Occipital lobe (tissue), 2 donors: Measurements from ENCODE around the gene TMEM263. TPM values are rescaled to one million over a fixed set of nuclear protein-coding genes. Genes with fewer than 3 reads are reported as not detected.
"Not testable (repeated sequence)": the region's sequence is repeated elsewhere in the genome, so short reads cannot be mapped to it uniquely, and the experiment has no call there.

Source experiments
- DNase-seq: peaks from one replicate; lab custom pipeline; 2025; lab: John Stamatoyannopoulos, UW
- total RNA-seq: library from RNA; depleted of rRNA; stranded (reverse); fragments of >200 nt; gene quantifications from one replicate; pipeline ENCODE4 v1.2.3, GENCODE V29; 2014

The TMEM263 gene
- total RNA-seq, 1 donor from 2014 or later: 44.6 TPM

DNA sequence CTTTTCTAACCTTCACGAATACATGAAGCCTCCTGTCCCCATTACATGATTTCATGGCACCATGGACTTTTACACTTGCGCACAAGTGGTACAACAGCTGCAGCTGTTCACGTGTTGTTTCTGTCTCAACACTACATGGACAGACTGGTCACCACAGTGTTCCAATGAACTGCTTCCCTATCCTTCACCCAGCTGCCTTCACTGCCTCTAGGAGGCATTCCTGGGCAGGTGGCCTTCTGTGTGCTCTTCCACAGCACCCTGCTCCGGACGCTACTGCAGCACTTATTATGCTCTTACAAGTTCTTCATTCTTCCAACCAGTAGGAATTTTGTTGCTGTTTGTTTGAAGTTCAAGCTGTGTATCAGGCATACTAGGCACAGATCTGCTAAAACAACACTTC lies 29.8 kb downstream of the TMEM263 start:
- DNase-seq: no peak

DNA sequence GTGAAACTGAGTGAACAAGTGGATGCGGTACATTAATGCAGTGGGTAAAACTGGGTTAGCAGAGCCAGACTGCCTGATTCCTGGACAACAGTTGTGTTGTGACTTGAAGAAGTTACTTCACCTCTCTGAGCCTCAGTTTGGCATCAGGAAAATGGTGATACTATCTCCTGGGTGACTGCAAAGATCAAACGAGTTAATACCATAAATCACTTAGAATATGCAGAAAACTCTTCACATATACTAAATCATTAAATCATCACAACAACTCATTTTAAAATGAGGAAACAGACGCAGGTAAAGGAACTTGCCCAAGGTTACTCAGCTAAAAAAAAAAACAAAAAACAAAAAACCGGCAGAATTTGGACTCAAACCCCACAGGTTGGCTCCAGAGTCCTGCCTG lies 30.4 kb downstream of the TMEM263 start:
- DNase-seq: no peak

DNA sequence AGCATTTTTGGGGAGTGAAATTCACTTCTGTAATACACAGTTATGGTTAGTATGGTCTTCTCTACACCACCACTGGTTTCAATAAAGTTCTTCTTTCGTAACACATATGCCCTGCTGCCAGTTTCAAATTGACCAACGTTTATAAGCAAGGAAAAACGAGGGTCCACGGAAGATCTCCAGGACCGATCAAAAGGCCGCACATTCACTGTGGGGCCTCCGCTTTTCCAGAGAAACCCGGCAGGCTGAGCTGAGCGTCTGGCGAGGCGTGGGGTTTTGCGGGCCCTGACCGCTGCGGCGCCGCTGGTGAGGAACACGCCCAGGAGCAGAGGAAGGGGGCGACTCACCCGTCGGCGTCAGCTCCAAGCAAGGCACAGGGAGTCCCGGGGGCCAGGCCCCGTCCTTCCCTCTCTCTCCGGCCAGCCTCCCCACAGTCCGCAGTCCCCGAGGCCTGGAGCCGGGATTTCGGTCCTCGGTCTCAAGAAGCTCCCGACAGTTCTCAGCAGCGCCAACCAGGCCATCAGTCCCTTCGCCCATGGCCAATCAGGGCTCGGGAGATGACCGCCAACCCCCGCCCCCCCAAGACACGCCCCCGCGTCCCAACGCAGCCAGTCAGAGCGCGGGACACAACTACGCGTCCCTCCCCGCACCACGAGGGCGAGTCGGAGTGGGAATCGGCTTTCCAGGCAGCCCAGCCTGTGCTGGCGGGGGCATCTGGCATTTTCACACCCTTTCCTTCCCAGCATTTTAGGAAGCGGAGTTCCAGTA lies 31.1 kb downstream of the TMEM263 start, which contains the start of gene MTERF2:
MTERF2 (minus strand) TSS at position 522 of the 765 bp plus-strand sequence. CDS start 8,432 bp downstream, outside the sequence.
- peak; percentile 95 for DNase-seq

DNA sequence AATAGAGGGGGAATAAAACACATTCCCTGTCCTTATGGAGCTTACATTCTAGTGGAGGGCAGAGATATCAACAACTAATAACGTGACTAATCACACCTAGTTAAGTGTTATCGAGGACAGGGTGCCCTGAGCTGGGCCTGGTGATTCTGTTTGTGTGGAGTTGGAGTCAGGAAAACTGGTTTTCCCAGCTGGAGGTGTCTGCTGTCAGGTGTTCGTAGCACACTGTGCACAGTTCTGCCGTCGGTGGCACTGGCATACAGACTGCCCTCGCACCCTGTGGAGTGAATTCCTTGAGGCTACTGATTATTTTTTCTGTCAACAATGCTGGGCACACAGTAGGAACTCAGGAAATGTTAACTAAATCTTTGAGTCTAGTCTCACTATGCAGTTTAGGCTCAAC lies 32.1 kb downstream of the TMEM263 start:
- DNase-seq: no peak

DNA sequence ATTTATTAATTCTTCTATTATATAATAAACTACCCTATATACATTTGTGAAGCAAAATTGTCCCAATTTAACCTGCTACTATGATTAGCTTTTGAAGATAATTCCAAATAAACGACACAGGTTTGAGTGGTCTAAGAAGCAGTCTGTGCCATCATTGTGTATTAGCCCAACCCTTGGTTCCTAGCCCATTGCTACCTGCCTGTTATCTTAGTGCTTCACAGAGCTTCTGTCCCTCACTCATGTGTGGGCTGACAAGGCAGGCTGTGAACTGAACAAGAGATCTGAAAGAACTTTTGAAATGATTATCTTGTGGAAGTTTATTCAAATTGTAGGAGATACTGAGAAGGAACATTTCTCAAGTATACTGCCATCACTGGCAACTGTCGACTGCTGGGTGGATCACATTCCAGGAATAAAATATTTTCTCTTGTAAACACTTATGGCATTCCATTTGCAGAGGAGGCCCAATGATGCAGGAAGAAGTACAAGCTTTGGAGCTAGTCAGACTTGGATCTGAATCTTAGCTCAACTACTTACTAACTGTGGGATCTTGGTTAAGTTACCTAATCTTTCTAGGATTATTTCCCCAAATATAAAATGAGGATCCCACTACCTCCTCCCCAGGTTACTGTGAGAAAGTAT lies 39.0 kb downstream of the TMEM263 start:
- no peak for DNase-seq

DNA sequence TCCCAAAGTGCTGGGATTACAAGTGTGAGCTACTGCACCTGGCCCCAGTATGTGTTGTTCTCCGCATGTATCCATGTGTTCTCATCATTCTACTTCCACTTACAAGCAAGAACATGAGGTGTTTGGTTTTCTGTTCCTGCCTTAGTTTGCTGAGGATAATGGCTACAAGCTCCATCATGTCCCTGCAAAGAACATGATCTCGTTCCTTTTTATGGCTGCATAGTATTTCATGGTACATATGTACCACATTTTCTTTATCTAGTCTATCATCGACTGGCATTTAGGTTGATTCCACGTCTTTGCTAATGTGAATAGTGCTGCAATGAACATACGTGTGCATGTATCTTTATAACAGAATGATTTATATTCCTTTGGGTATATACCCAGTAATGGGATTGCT lies 40.4 kb downstream of the TMEM263 start:
- not testable (repeated sequence) for DNase-seq

DNA sequence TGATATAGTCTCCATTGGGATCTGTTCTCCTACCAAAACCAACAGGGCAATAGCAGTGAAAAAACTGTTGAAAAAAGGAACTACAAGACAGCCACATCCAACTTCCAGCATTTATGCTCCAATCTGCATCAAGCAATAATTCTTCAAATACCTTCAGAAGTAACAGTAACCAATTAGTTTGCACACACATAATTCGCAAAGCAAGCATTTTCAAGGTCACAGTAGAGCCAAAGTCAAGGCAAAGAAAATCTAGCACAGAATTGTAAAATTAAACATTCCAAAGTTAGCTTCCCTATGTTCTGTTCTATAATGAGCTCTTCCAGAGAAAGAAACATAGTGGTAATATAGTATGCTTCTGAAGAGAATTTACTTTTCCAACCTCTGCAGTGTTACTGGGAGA lies 42.2 kb downstream of the TMEM263 start:
- DNase-seq: no peak

DNA sequence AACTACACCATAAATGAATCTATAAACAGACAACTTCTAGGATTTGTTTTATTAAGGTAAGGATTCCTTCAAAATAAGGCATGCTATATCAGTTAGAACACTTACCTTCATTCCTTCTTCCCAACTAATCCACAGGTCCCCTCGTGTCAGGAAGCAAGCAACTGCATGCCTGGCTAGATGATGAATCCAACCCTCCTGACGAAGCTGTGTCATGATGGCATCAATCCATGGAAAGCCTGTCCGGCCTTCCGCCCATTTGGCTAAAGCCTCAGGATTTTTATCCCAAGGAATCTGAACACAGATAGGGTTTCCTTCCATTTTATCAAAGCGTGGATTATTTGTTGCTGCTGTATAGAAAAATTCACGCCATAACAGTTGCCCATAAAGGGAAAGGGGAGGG lies 43.7 kb downstream of the TMEM263 start:
- DNase-seq: no peak

DNA sequence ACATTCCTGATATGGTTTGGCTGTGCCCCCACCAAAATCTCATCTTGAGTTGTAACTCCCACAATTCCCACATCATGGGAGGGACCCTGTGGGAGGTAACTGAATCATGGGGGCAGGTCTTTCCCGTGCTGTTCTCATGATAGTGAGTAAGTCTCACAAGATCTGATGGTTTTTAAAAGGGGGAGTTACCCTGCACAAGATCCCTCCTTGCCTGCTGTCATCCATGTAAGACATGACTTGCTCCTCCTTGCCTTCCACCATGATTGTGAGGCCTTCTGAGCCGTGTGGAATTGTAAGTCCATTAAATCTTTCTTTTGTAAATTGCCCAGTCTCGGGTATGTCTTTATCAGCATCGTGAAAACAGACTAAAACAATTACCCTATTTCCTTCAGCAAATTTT lies 47.0 kb downstream of the TMEM263 start:
- DNase-seq: not testable (repeated sequence)

DNA sequence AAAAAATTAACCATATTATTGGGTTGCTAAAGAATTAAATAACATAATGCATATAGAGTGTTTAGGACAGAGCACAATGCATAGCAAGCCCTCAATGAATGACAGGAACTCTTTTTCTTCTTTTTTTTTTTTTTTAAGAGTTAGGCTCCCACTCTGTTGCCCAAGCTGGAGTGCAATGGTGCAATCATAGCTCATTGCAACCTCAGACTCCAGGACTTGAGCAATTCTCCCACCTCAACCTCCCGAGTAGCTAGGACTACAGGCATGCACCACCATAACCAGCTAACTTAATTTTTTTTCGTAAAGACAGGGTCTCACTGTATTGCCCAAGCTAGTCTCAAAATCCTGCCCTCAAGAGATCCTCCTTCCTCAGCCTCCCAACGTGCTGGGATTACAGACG lies 51.7 kb downstream of the TMEM263 start:
- DNase-seq: no peak

DNA sequence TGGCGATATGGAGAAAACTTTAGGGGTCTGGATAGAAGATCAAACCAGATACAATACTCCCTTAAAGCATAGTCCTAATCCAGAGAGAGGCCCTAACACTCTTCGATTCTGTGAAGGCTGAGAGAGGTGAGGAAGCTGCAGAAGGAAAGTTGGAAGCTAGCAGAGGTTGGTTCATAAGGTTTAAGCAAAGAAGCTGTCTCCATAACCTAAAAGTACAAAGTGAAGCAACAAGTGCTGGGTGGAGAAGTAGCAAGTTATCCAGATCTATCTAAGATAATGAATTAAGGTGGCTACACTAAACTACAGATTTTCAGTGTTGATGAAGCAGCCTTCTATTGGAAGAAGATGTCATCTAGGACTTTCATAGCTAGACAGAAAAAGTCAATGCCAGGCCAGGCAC lies 55.8 kb downstream of the TMEM263 start:
- DNase-seq: no peak

DNA sequence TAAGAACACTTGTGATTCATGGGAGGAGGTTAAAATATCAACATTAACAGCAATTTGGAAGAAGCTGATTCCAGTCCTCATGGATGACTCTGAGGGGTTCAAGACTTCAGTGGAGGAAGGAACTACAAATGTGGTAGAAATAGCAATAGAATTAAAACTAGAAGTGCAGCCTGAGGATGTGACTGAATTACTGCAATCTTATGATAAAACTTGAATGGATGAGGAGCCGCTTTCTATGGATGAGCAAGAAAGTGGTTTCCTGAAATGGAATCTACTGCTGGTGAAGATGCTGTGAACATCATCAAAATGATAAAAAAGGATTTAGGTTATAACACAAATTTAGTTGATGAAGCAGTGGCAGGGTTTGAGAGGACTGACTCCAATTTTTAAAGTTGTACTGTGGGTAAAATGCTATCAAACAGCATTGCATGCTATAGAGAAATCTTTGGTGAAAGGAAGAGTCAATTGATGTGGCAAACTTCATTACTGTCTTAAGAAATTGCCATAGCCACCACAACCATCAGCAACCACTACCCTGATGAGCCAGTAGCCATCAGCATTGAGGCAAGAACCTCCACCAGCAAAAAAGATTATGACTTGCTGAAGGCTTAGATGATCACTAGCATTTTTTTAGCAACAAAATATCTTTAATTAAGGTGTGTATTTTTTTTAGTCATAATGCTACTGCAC lies 57.2 kb downstream of the TMEM263 start:
- DNase-seq: no peak

DNA sequence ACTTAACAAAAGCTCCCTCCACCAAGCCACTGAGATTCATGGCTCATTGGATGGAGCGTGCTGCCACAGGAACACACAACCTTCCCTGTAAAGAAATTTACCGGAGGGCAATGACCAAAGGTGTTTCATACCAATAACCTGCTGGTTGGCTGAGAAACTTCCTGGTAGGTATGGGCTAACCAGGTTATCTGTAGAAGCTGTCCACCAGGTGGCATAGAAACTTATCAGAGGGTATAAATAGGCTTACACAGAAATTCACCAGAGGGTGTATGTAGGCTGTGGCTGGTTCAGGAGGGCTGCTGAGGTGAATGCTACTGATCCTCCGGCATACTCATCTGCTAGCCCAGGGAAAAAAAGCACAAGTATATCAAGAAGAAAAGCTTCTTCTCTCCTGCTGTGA lies 58.3 kb downstream of the TMEM263 start:
- no peak for DNase-seq

DNA sequence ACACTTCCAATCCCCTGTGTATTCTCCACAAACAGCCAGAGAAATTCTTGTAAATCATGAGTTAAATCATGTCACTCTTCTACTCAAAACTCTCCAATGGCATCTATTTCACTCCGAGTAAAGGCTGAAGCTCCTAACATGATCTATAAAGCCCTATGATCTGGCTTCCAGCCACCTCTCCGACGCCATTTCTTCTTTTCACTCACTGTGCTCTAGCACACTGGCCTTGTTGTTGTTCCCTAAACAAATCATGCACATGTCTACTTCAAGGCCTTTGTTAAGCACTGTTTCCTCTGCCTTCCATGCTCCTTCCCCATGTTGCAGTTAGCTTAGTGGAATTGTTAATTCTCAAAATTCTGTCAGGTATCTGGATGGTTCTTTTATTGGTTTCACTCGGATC lies 61.3 kb downstream of the TMEM263 start:
- DNase-seq: no peak

DNA sequence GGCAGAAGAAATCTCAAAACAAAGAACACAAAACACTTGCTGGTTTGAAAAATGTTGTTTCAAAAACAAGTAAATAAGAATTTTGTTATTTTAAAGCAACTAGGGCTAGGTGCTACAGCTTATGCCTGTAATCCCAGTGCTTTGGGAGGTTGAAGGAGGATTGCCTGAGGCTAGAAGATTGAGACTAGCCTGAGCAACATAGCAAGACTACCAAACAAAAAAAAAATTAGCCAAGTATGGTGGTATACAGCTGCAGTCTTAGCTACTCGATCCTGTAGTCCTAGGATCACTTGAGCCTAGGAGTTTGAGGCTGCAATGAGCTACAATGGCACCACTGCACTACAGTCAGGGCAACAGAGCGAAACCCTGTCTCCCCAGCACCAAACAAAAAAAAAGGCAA lies 63.8 kb downstream of the TMEM263 start:
- no peak for DNase-seq

Other genes starting within 250 kb of the TMEM263 start
- 36.7 TPM for gene RIC8B, start 181.2 kb upstream of the TMEM263 start, total RNA-seq
- gene MTERF2, start 31.2 kb downstream of the TMEM263 start, total RNA-seq: 15.8 TPM
- 39.3 TPM for gene CRY1, start 137.6 kb downstream of the TMEM263 start, total RNA-seq